PFSK-1 (cell line): Measurements from ENCODE around the gene PDGFD.

Source experiments
- FOXP2 ChIP-seq: optimal IDR thresholded peaks from 2 replicates; pipeline ENCODE3; 2011; ENCODE audit warnings: borderline replicate concordance, control low read depth, inconsistent platforms; ENCODE audit not compliant: insufficient read depth; ENCODE audit errors: extremely low read length, extremely low read depth
- POLR2AphosphoS5 ChIP-seq: IDR thresholded peaks from 2 replicates; pipeline ENCODE4 v1.6.1; 2012; ENCODE audit warnings: low read depth, mild to moderate bottlenecking, control low read depth, low read length, moderate library complexity
- REST ChIP-seq, 2 experiments: IDR thresholded peaks; 2 replicates each; pipeline versions ENCODE4 v1.6.1 to v1.8.0; 2011 to 2012; ENCODE audit warnings: low read depth in 2 of 2, low read length in 2 of 2, control low read depth in 1 of 2, inconsistent platforms in 1 of 2, mild to moderate bottlenecking in 1 of 2, moderate library complexity in 1 of 2; ENCODE audit not compliant: insufficient read depth in 1 of 2
- SIN3A ChIP-seq: IDR thresholded peaks from 2 replicates; pipeline ENCODE4 v1.6.1; 2012; ENCODE audit warnings: mild to moderate bottlenecking, low read length, moderate library complexity, borderline replicate concordance; ENCODE audit not compliant: insufficient read depth
- TAF1 ChIP-seq: IDR thresholded peaks from 2 replicates; pipeline ENCODE4 v1.6.1; 2012; ENCODE audit warnings: low read length, control low read depth, borderline replicate concordance; ENCODE audit not compliant: insufficient read depth

PDGFD gene

GRCh38 chr11:104124979-104125378, 39.0 kb downstream of the PDGFD start:
- TF ChIP-seq TAF1 (no peak), FOXP2 (no peak), REST (IDR thresholded peaks at IDR 0.05; ENCODE audit: insufficient read depth in 1 of 2, low read depth in 2 of 2, low read length in 2 of 2) (no peak), SIN3A (no peak), POLR2AphosphoS5 (no peak)

- no peak for TF ChIP-seq FOXP2
Measured at GRCh38 chr11:104122836-104123235, 41.1 kb downstream of the PDGFD start.

- TF ChIP-seq TAF1 = no peak
- no peak for TF ChIP-seq SIN3A
- no peak for TF ChIP-seq REST (IDR thresholded peaks at IDR 0.05; ENCODE audit: insufficient read depth in 1 of 2, low read depth in 2 of 2, low read length in 2 of 2)
Measured at GRCh38 chr11:104122011-104122635, 41.8 kb downstream of the PDGFD start.

- no peak for TF ChIP-seq TAF1
- TF ChIP-seq SIN3A = no peak
- TF ChIP-seq POLR2AphosphoS5 = no peak
- TF ChIP-seq REST (IDR thresholded peaks at IDR 0.05; ENCODE audit: insufficient read depth in 1 of 2, low read depth in 2 of 2, low read length in 2 of 2) = no peak
- TF ChIP-seq FOXP2 = no peak
Measured at GRCh38 chr11:104120493-104121137, 43.3 kb downstream of the PDGFD start.

GRCh38 chr11:104118105-104118744, 45.7 kb downstream of the PDGFD start:
- TF ChIP-seq FOXP2 = no peak
- TF ChIP-seq SIN3A = no peak
- no peak for TF ChIP-seq POLR2AphosphoS5
- no peak for TF ChIP-seq REST (IDR thresholded peaks at IDR 0.05; ENCODE audit: insufficient read depth in 1 of 2, low read depth in 2 of 2, low read length in 2 of 2)
- no peak for TF ChIP-seq TAF1
